ENCODE results near the gene MAGIX. TPM values are rescaled to one million over a fixed set of nuclear protein-coding genes. Genes with fewer than 3 reads are reported as not detected.
A peak's percentile ranks its signal among the peaks of the same experiment; 100 is the strongest.

Gene MAGIX
- polyA plus RNA-seq, 1 experiment = 0.40 TPM

DNA sequence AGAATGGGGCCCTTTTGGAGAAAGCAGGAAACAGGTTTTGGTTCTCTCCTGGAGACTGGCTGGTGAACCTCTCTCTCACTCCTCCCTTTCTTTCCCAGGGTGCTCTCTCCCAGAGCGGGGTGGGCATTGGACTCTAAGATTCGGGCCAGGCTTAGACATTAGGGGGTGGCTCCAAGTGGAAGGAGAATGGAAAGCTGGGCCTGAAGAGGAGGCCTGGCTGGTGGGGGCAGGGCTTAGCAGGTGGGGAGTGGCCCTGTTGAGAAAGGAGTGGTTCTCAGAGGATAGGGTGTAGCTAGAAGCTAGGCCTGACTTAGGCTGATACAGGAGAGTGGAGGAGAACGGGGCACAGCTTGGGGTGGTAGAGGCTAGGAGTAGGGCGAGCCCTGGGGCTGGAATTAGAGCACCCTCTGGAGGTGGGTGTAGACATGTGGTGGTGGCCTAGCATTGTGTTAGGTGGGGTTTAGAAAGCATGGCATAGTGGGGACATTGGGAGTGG lies 14.8 kb downstream of the MAGIX start:
- ChIA-PET POLR2A (no interaction called here), CTCF (no interaction called here)
- TF ChIP-seq, protein P1, sequence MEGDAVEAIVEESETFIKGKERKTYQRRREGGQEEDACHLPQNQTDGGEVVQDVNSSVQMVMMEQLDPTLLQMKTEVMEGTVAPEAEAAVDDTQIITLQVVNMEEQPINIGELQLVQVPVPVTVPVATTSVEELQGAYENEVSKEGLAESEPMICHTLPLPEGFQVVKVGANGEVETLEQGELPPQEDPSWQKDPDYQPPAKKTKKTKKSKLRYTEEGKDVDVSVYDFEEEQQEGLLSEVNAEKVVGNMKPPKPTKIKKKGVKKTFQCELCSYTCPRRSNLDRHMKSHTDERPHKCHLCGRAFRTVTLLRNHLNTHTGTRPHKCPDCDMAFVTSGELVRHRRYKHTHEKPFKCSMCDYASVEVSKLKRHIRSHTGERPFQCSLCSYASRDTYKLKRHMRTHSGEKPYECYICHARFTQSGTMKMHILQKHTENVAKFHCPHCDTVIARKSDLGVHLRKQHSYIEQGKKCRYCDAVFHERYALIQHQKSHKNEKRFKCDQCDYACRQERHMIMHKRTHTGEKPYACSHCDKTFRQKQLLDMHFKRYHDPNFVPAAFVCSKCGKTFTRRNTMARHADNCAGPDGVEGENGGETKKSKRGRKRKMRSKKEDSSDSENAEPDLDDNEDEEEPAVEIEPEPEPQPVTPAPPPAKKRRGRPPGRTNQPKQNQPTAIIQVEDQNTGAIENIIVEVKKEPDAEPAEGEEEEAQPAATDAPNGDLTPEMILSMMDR (IDR thresholded peaks at IDR 0.05; ENCODE audit: low read depth, low read length) = no peak
- Histone ChIP-seq H3K9me3 (ENCODE audit: control insufficient read depth, insufficient read depth, low read length) (no peaks in the 10 kb centered on the region), H3K27me3 (ENCODE audit: control insufficient read depth, insufficient read depth, low read length) (no peaks in the 10 kb centered on the region), H3K4me3 (ENCODE audit: low read depth, low read length) (no peak overlapping the region), H3K27ac (ENCODE audit: low read depth, low read length) (no peak overlapping the region)
- DNase-seq (ENCODE audit: low read depth, low spot score) = no peak

DNA sequence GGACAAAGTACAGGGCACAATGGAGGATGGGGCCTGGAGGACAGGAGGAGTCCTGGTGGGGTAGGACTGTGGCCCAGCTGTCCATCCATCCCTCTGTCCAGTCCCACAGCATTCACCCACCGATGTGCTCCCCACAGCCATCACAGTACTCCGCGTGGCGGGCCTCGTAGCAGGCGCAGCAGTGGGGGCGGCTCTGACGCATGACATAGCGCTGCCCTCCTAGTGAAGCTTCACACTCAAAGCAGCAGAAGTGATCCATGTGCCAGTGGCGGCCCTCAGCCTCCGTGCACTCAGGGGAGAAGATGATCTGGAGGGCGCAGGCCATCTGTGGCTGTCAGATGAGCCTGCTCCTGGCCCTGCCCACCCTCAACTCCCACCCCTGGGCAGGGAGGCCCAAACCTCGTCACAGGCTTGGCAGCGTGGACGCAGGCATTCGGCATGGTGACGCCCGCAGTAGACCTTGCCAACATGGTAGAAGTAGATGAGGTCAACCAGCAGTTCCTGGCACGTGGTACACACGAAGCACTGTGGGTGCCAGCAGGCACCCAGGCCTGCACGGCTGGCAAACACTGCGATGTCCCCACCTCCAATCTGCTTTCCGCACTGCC lies 15.4 kb downstream of the MAGIX start:
- no peak for DNase-seq (ENCODE audit: low read depth, low spot score)
- Histone ChIP-seq H3K4me3 (ENCODE audit: low read depth, low read length) (no peak overlapping the region), H3K27me3 (ENCODE audit: control insufficient read depth, insufficient read depth, low read length) (no peaks in the 10 kb centered on the region), H3K9me3 (ENCODE audit: control insufficient read depth, insufficient read depth, low read length) (no peaks in the 10 kb centered on the region), H3K27ac (ENCODE audit: low read depth, low read length) (no peak overlapping the region)
- POLR2A ChIA-PET = no interaction called here
- TF ChIP-seq, protein P1 (IDR thresholded peaks at IDR 0.05; ENCODE audit: low read depth, low read length) = no peak
- CTCF ChIA-PET = interaction anchor here (0.5 kb wide), 1 partner anchor 81 kb away, joined by 3 read pairs; no protein-coding TSS in a partner anchor

DNA sequence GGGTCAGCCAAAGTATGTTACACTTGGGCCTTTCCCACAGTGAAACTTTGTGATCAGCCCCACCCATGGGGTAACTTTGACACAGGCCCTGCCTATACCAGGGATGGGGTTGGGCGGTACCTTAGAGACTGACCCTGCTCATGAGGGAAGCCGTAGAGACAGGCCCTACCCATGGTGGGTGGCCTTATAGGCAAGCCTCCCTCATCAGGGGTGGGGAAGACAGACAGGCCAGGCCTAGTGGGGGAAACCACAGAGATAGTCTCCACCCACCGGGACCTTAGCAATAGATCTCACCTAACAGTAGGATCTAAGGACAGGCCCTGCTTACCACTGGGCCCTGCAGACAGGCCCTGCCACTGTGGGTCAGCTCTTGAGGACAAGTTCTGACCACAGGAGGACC lies 16.0 kb downstream of the MAGIX start:
- POLR2A ChIA-PET = no interaction called here
- DNase-seq (ENCODE audit: low read depth, low spot score) = no peak

DNA sequence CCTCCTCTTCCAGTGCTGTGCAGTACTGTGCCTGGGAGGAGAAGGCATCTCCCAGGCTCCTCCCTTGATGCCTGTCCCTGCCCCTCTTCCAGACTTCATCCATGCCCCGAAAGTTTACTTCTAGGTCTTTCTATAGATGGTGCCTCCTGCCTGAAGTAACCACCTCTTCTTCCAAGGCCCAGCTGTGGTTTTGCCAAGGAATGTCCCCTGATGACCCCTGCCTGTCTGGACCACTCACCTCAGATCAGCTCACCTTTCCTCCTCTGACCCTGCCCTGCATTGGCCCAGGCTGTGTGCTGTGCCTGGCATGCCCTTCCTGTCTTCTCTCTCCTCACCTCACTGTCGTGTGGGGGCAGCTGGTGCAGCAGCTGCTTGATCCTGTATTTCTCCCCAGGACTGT lies 16.8 kb downstream of the MAGIX start:
- ChIA-PET CTCF (no interaction called here), POLR2A (no interaction called here)
- Histone ChIP-seq H3K9me3 (ENCODE audit: control insufficient read depth, insufficient read depth, low read length) (no peaks in the 10 kb centered on the region), H3K27ac (ENCODE audit: low read depth, low read length) (no peak overlapping the region), H3K27me3 (ENCODE audit: control insufficient read depth, insufficient read depth, low read length) (no peaks in the 10 kb centered on the region), H3K4me3 (ENCODE audit: low read depth, low read length) (no peak overlapping the region)
- DNase-seq (ENCODE audit: low read depth, low spot score) = no peak
- TF ChIP-seq, protein P1 (IDR thresholded peaks at IDR 0.05; ENCODE audit: low read depth, low read length) = no peak

More for the DNA sequence above, 16.0 kb downstream of the MAGIX start:
- TF ChIP-seq, protein P1 (IDR thresholded peaks at IDR 0.05; ENCODE audit: low read depth, low read length) = no peak
- Histone ChIP-seq H3K27ac (ENCODE audit: low read depth, low read length) (no peak overlapping the region), H3K9me3 (ENCODE audit: control insufficient read depth, insufficient read depth, low read length) (no peaks in the 10 kb centered on the region), H3K4me3 (ENCODE audit: low read depth, low read length) (no peak overlapping the region), H3K27me3 (ENCODE audit: control insufficient read depth, insufficient read depth, low read length) (no peaks in the 10 kb centered on the region)
- CTCF ChIA-PET = no interaction called here

DNA sequence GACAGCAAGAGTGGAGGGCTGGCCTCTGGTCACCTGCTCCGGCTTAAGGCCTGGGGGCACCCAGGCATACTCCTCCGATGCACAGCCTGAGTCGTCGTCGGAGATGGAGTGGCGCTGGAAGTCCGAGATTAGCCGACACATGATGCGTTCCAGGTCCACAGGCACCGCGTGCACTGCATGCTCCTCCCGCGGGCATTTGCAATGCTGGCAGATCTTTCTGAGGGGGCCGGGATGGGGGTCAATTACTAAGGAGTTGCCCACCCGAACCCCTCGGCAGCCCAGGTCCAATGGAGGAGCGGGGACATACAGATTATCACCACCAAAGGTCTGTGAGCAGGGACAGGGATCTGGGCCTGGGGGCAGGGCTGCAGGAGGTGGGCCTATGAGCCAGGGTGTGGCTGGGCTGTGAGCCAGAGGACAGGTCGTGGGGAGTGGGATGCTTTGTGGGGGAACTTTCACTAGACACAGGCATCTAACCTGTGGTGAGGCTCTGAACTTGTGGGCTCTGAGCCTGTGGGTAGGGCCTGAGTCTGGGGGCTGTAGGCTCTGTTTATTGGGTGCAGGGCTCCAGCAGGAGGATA lies 21.2 kb downstream of the MAGIX start:
- POLR2A ChIA-PET = interaction anchor here (0.8 to 1.0 kb wide), 2 partner anchors 17 to 29 kb away, joined by 3 to 4 read pairs; no protein-coding TSS in a partner anchor
- TF ChIP-seq, protein P1 (IDR thresholded peaks at IDR 0.05; ENCODE audit: low read depth, low read length) = no peak
- H3K4me3 ChIP-seq (ENCODE audit: low read depth, low read length) = peak overlapping the region; percentile 34
- H3K9me3 ChIP-seq (ENCODE audit: control insufficient read depth, insufficient read depth, low read length) = no peaks in the 10 kb centered on the region
- no peak overlapping the region for H3K27ac ChIP-seq (ENCODE audit: low read depth, low read length)
- CTCF ChIA-PET = interaction anchor here (1.1 to 1.2 kb wide), 2 partner anchors 9 to 20 kb away, joined by 3 to 9 read pairs; no protein-coding TSS in a partner anchor
- no peak for DNase-seq (ENCODE audit: low read depth, low spot score)
- no peaks in the 10 kb centered on the region for H3K27me3 ChIP-seq (ENCODE audit: control insufficient read depth, insufficient read depth, low read length)
